ENCODE data around the gene PRKAR1B.
"Not testable (repeated sequence)": the region's sequence is repeated elsewhere in the genome, so short reads cannot be mapped to it uniquely, and the experiment has no call there.

Gene PRKAR1B

DNA sequence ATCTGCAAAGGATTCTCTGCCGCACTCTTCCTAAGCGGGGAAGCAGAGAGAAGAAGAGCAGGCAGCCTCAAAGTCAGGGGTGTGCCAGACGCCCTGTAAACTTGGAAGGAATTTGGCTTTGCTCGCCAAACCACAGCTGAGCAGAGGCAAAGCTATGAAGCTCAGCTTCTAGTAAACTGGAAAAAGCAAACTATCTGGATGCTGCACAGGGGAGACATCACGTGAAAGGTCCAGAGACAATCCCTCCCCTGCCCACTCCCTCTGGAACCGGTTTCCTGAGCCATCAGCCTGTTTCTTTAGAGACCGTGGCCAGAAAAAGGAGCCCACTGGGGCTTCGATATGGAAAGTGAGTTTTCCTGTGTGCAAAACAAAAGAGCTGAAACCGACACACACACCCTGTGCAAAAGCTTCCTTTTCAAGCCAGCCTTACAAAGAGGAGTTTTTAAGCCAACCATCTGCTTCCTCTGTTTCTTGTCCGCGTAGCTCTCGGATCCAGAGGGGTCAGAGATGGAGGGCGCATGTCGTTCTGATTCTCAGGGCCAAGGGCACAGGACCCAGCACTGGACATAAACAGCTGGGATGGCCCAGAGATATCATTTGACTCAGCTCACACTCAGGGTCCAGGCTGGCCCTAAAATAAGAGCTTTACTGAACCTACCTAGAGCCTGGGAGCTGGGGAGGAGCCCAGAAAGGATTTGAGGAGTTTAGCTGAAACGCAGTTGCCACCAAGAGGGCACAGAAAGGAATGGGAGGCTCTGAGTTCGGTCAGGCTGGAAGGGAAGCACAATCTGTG lies 58.7 kb downstream of the PRKAR1B start:
- no peak for DNase-seq (ENCODE audit: low read depth)

DNA sequence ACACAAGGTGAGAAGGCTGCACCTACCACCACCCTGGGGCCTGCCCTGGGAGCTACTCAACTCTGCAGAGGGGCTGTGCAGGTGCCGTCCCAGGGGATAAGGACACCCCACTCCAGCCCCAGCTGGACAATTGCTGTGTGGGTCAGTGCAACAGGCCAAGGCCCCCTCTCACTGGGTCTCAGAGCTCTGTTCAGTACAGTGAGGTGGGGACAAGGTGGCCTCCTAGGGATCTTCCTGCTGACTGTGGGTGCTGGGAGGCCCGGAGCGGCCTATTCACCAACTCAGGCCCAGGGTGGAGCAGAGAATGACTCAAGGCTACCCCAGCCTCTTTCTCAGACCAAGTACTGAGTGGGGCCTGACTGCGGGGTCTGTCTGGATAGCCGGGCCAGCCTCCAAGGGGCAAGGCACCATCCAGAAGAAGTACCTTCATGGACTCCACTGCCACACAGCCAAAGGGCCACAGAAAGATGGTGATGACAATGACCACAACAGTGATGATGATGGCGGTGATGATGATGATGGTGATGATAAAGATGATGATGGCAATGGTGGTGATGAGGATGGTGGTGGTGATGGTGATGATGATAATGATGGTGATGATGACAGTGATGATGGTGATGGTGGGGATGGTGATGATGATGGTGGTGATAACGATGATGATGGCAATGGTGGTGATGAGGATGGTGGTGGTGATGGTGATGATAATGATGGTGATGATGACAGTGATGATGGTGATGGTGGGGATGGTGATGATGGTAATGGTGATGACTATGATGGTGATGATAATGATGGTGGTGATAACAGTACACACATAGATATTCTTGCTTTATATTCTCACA lies 60.4 kb downstream of the PRKAR1B start:
- DNase-seq (ENCODE audit: low read depth), result no peak

DNA sequence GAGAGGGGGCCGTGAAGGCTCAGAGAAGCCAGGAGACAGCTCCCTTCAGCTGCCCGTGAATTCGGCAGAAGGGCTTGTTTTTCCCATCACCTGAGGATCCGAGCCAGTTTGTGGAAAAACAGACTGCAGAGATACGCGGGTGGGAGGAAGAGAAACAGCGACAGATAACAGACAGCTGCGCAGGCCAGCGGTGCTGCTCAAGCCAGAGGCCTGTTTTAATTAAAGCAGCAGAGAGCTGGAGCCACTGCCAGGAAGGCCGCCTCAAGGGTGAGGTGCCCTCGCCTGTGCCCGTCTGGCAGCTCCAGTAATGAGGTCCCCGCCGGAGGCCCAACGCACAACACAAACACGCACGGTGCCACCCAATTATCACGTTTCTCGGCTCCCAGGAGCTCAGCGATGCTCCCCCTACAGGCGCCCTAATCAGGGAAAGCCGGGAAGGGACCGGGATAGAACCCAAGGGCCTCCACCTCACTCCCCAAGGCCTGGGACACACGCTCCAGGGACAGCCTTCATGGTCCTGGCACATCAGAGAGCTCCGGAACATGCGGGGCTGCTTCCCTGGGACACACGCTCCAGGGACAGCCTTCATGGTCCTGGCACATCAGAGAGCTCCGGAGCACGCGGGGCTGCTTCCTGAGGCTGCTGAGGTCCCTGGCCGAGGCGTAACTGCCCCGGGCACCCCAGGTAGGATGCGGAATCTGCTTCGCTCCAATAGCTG lies 61.2 kb downstream of the PRKAR1B start:
- DNase-seq (ENCODE audit: low read depth), result no peak

DNA sequence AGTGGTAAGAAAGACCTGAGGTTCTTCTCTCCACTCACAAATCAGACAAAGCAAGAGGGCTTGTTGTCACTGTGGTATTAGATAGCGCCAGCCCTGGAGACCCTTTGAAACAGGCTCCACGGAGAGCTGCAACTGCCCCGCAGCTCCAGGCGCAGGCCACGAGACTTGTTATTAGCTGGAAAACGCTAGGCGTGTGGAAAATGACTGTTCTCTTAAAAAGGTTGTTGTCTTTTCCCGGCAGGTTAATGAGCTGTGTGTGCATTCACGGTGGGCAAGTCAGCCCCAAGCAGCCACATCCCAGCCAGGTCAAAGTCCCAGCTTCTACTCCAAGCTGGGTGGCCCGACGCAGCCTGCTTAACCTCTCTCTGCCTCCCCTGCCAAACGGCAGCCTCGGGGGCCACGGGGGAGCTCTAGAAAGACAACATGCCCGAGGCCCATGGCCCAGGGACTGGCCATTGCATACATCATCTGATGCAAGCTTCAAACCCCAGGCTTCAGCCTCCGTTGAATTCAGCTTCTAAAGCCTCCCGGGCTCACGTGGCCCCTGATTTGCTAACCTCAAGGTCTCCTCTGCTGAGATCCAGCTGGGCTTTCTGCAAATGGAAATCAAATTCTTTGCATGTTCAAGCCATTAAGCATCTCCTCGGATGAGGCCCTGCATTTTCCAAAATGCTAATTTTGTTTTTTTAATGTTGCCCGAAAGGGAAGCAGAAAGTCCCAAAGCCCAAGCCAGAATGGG lies 61.9 kb downstream of the PRKAR1B start:
- DNase-seq (ENCODE audit: low read depth), result no peak

DNA sequence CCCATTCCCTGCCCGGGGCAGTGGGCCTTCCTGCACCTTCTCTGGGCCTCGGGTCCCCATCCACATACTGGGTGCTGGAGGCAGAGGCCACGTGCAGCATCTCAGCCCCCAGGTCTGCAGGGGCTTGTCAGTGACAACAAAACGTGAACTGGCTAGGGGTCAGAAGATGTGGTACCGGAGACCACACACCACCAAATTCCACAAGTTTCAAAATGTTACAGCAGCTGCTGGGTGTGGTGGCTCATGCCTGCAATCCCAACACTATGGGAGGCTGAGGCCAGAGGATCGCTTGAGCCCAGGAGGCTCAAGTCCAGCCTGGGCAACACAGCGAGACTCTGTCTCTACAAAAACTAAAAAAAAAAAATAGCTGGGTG lies 62.7 kb downstream of the PRKAR1B start:
- no peak for DNase-seq (ENCODE audit: low read depth)

DNA sequence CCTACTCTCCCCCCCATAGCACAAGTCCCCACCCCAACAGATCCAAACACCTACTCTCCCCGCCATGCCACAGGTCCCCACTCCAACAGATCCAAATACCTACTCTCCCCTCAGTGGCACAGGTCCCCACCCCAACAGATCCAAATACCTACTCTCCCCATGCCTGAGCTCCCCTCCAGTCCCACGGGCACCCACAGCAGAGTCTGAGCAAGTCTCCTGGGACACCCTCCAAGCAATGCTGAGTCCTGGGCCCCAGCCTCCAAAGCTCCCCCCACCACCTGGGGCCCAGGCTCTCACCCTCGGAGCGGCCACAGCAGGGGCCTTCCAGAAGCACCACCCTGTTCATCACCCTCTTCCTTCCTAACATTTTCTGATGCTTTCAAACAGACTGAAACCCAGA lies 64.5 kb downstream of the PRKAR1B start:
- DNase-seq (ENCODE audit: low read depth), result no peak

DNA sequence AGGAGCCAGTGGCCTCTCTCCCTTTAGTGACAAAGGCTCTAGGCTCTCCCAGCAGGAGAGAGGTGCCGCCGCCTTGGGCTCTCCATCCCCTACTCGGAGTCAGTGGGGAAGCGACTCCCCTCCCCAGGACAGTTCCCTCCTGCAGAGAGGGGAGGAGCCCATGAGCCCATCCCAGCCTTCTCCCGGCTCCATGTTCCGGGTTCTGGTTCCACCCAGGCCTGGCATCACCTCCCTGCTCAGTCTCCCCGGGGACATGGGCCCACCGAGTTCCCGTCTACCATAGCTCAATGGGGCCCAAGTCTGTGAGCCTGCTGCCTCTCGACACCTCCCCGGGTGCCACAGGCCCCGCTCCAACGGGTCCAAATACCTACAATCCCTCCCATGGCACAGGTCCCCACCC lies 67.1 kb downstream of the PRKAR1B start:
- DNase-seq (ENCODE audit: low read depth), result no peak

DNA sequence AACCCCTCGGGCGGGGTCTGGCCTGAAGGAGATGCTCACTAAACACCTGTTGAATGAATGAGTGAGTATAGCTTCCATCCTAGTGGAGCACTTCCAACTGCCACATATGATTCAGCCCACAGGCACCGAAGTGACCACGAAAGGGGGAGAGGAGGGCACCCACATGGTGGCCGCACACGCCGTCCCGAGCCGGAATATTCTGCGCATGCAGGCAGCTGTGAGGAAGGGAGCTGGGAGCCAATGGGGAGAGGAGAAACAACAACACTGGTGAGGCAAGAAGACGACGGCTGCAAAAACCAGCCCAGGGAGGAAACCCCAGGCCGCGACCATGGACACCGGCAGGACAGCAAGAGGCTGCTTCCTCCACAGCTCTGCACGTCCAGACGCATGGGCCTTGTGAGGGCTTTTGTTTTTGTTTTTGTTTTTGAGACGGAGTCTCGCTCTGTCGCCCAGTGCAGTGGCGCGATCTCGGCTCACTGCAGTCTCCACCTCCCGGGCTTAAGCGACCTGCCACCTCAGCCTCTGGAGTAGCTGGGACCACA lies 67.7 kb downstream of the PRKAR1B start:
- no peak for DNase-seq (ENCODE audit: low read depth)

DNA sequence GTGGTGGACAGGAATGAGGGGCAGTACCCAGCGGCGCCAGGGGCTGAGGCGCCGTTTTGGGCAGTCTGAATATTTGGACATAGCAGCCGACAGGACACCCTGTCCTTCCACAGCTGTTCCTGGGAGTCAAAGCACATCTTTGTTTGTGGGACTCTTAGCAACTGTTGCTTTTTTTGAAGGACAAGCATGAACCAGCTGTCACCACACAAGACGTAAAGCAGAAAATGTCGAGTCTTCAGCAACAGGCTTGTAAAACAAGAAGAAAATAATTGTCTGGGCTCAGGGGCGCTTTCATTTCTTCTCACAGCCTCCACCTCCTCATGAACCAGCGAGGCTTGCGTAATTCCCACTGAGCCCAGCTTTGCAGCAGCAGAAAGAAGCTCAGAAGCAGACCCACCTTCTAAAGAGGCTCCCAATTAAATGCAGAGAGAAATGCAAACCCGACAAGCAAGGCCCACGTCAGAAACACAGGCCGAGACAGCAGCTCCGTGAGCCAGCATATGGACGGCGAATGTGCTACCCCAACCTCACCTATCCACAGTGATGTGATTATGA lies 69.4 kb downstream of the PRKAR1B start:
- no peak for DNase-seq (ENCODE audit: low read depth)

DNA sequence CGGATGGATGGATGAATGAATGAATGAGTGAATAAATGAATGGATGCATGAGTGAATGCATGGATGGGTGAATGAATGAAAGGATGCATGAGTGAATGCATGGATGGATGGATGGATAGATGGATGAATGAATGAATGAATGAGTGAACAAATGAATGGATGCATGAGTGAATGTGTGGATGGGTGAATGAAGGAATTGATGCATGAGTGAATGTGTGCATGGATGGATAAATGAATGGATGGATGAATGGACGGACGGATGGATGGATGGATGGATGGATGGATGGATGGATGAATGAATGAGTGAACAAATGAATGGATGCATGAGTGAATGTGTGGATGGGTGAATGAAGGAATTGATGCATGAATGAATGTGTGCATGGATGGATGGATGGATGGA lies 70.1 kb downstream of the PRKAR1B start:
- DNase-seq (ENCODE audit: low read depth), result not testable (repeated sequence)

DNA sequence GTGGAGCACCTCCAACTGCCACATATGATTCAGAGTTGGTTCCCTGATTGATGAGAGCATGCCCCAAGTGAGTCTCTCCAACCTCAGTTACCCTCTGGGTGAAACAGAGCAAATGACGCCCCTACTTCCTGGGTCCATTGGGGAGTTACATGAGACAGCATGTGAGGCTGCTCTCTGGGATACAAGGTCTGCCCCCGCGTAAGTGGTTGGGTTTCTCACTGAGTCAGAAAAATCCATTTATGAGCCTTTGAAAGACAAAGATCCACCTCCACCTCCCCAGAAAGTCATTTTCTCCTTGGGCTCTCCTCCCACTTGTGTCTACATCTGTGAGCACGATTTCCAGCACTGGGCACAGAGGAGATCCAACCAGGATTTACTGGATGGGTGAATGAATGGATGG lies 71.3 kb downstream of the PRKAR1B start:
- DNase-seq (ENCODE audit: low read depth), result no peak

DNA sequence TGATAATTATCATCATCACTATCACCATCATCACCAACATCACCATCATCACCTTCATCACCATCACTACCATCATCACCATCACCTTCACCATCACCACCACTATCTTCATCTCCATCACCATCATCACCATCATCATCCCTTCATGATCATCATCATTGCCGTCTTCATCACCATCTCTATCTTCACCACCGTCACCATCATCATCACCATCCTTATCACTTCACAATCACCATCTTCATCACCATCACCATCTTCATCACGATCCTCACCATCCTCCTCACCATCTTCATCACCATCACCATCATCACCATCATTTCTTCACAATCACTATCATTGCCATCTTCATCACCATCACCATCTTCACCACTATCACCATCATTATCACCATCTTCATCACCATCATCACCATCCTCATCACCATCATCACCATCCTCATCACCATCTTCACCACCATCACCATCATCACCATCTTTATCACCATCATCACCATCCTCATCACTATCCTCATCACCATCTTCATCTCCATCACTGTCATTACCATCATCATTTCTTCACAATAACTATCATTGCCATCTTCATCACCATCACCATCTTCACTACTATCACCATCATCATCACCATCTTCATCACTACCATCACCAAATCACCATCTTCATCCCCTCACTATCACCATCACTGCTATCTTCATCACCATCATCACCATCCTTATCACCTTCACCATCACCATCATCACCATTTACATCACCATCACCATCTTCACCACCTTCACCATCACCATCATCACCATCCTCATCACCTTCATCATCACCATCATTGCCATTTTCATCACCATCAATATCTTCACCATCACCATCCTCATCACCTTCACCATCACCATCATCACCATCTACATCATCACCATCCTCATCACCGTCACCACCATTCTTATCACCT lies 73.0 kb downstream of the PRKAR1B start:
- no peak for DNase-seq (ENCODE audit: low read depth)

DNA sequence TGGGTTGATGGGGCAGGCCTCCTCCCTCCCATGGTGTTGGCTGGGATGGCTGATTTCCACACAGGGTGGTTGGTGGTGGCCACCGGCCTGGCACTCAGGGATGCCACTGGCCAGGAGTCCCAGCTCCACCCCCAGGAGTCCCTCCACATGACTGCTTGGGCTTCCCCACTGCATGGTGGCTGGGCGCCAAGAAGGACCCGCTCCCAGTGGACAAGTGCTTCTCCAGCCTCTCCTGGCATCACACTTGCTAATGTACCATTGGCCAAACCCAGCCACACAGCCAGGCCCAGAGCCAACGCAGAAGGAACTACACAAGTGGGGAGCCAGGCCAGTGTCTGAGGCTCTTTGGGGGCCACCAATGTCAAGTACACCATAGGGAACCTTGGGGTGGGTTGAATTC lies 74.2 kb downstream of the PRKAR1B start:
- no peak for DNase-seq (ENCODE audit: low read depth)

DNA sequence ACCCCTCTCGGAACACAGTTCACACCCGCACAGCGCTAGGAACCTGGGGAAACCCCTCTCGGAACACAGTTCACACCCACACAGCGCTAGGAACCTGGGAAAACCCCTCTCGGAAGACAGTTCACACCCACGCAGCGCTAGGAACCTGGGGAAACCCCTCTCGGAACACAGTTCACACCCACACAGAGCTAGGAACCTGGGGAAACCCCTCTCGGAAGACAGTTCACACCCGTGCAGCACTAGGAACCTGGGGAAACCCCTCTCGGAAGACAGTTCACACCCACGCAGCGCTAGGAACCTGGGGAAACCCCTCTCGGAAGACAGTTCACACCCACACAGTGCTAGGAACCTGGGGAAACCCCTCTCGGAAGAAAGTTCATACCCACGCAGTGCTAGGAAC lies 74.9 kb downstream of the PRKAR1B start:
- DNase-seq (ENCODE audit: low read depth), result not testable (repeated sequence)

DNA sequence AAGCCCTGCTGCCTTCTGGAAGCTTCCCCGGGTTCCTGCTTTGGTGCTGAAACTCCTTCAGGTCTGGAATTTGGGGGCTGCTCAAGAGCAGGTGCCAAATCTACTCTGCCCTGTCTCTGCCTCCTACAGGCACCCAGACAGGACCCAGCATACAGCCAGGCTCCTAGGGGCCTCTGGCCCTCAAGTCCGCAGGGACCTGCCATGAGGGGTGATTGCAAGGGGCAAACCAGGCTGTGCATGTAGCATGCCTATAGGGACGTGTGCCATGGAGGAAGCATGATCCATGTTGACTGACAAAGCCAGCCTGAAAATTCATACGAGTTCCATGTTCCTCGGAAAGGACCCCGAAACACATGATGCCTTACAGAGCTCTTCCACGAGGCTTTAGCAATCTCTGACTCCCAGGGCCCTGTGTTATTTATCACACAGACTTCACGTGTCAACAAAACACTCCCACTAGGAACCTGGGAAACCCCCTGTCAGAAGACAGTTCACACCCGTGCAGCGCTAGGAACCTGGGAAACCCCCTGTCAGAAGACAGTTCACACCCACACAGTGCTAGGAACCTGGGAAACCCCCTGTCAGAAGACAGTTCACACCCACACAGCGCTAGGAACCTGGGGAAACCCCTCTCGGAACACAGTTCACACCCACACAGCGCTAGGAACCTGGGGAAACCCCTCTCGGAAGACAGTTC lies 75.9 kb downstream of the PRKAR1B start:
- DNase-seq (ENCODE audit: low read depth), result no peak

DNA sequence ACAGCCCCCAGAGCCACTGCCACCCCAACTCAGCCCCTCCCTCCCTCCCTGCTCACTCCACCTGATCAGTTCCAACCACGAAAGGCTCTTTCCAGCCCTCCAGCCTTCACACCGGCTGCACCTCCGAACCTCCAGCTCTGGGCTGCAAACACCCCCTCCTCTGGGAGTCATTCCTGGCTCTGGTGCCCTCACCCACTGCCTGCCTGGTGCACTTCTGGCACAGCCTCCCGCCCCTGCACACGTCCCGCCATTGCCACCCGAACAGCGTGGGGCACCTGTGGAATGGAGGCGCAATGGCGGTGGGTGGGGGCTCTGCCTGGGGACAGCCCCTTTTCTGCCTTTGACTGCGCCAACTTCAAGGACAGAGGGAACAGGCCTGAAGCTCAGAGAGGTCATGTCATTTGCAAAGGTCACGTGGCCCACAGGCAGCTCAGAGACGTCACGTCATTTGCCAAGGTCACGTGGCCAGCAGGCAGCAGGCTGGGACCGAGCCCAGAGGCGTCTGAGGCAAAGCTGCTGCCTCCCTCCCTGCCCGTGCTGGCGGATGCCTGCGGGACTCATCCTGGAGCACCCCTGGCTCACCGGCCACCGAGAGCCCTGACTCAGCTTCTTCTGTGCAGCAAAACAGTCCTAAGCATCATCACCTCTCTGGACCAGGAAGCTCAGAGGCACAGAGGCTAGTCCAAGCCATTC lies 76.6 kb downstream of the PRKAR1B start:
- DNase-seq (ENCODE audit: low read depth), result no peak

DNA sequence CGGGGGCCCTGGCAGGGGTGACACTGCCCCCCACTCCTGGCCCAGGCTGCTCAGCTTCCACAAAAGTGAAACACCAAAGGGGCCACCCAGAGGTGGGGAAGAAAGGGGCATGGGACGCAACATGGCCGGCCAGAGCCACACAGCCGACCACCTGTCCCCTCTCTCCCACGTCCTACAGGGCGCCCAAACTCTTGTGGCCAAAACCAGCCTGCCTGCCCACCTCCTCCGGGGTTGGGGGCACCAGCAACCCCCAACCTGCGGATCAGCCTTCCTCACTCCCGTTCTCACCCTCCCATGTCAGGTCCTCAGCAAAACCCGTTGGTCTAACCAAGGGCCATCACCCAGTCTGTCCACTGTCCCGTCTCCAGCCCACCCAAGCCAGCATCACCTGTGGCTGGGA lies 80.1 kb downstream of the PRKAR1B start:
- no peak for DNase-seq (ENCODE audit: low read depth)

DNA sequence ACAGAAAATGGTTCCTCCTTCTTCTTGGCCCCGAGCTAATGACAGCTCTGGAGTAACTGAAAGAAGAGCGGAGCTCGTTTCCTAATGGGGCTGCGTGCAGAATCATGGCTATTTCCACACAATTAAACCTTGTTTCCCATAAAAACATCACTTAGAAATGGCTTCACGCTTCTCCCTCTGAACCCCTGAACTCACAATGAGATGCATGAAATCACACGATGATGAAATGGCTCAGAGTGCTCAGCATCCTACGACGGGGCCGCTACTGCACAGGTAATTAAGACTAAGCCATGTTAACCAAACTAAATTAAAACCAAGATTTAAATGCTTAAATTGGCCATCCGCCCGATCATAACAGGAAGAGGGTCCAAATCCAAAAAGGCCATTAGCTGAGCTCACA lies 80.6 kb downstream of the PRKAR1B start:
- DNase-seq (ENCODE audit: low read depth), result no peak

DNA sequence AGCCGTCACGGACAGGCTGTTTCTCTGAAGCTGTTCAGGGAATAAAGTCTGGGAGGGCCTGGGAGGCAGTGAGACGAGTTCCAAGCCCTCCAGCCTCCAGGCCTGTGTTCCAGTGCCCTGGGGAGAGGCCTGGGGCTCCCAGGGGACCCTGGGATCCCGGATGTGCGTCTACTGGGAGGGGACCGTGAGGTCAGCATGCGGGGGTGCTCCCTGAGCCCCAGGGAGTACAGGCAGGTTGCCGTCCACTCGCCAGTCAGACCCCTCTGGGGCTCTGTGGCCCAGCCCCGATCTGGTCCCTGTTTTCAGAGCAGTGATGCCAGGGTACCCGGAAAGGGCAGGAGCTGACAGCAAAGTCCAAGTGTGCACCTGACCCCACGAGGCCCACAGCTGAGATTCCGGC lies 81.5 kb downstream of the PRKAR1B start:
- no peak for DNase-seq (ENCODE audit: low read depth)
